Measurements from ENCODE around the gene CBARP.

DNA sequence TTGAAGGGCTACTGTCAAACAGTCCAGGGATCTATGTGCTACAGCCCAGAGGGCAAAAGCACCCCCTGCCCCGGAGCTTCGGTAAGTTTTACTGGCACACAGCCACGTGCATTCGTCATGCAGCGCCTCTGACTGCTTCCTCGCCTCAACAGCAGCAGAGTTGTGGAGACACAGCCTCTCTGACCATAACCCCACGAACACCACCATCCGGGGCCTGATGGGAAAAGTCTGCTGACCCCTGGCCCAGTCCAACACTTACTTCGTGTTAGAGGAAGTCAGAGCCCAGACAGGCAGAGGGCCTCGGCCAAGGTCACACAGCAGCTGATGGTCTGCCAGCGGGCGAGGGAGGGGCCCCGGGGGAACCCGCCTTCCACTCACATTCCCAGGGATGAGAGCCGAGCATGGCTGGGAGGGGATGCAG, 5.1 kb downstream of the CBARP start:
- TF ChIP-seq ZMYM4 (CRISPR knock-in tag; IDR thresholded peaks at IDR 0.05) (no peak), HNRNPUL1 (IDR thresholded peaks at IDR 0.05; ENCODE audit: low read depth, low read length) (no peak), CENPX (CRISPR knock-in tag; IDR thresholded peaks at IDR 0.05) (no peak)
